ENCODE results near the gene MAP7D2. TPM values are rescaled to one million over a fixed set of nuclear protein-coding genes. Genes with fewer than 3 reads are reported as not detected.

Gene MAP7D2
- 10.5 and 14.2 TPM in 2 replicates for total RNA-seq (2016; rRNA removed; fragmentation: Illumina TruSeq; extraction: Trizol)
- 1.6 and 1.7 TPM in 2 replicates for total RNA-seq (2016; cell fraction: cytosol; rRNA removed; fragmentation: Illumina TruSeq; extraction: Trizol; ENCODE audit: low read depth)
- 10.8 and 14.2 TPM in 2 replicates for total RNA-seq (2016; cell fraction: insoluble cytoplasmic fraction; rRNA removed; fragmentation: Illumina TruSeq; extraction: Trizol)
- 4.6 and 5.0 TPM in 2 replicates for total RNA-seq (2016; cell fraction: membrane; rRNA removed; fragmentation: Illumina TruSeq; extraction: Trizol)
- 6.9 and 9.9 TPM in 2 replicates for total RNA-seq (2016; cell fraction: nucleus; rRNA removed; fragmentation: Illumina TruSeq; extraction: Trizol)
- 7.2 and 9.6 TPM in 2 replicates for polyA plus RNA-seq (2011; rRNA removed)
- polyA plus RNA-seq (2011; cell fraction: cytosol; rRNA removed), result 5.8 and 5.9 TPM in 2 replicates
- 8.1 and 8.2 TPM in 2 replicates for polyA plus RNA-seq (2011; cell fraction: nucleus; rRNA removed)
- polyA plus RNA-seq (2012), result 7.2 and 8.2 TPM in 2 replicates
- polyA plus RNA-seq (2016; cell fraction: cytosol; fragmentation: Illumina TruSeq; extraction: Trizol; ENCODE audit: low read depth), result 1.3 and 1.5 TPM in 2 replicates
- polyA plus RNA-seq (2016; cell fraction: insoluble cytoplasmic fraction; fragmentation: Illumina TruSeq; extraction: Trizol; ENCODE audit: low read depth), result 15.0 and 15.7 TPM in 2 replicates
- polyA plus RNA-seq (2016; cell fraction: membrane; fragmentation: Illumina TruSeq; extraction: Trizol; ENCODE audit: low read depth), result 3.5 and 4.2 TPM in 2 replicates
- polyA plus RNA-seq (2016; cell fraction: nucleus; fragmentation: Illumina TruSeq; extraction: Trizol; ENCODE audit: insufficient read depth, low read depth), result 17.4 and 18.7 TPM in 2 replicates
- polyA minus RNA-seq (2011; rRNA and poly(A)+ RNA removed; ENCODE audit: low replicate concordance), result 0.07 and 4.4 TPM in 2 replicates
- polyA minus RNA-seq (2011; cell fraction: cytosol; rRNA and poly(A)+ RNA removed), result 5.4 and 6.0 TPM in 2 replicates
- polyA minus RNA-seq (2011; cell fraction: nucleus; rRNA and poly(A)+ RNA removed), result 3.7 and 5.6 TPM in 2 replicates
- percentile 49 among the genes with signal in this experiment for Bru-seq, nascent RNA
- percentile 63 among the genes with signal in this experiment for BruChase-seq, experiment 1, labeled RNA remaining after a 6-hour chase
- percentile 56 among the genes with signal in this experiment for BruChase-seq, experiment 2, labeled RNA remaining after a 2-hour chase
- long read RNA-seq, experiment 1, partial matches to known transcripts, result 4 of 15 reads
- long read RNA-seq, experiment 1, other reads (novel, unspliced or antisense), result 10 of 15 reads
- long read RNA-seq, experiment 2, partial matches to known transcripts, result 9 of 17 reads
- long read RNA-seq, experiment 2, other reads (novel, unspliced or antisense), result 8 of 17 reads

- H4K20me1 ChIP-seq (ENCODE audit: insufficient read depth, low read length), result no peaks in the 10 kb centered on the region
- peaks cover 35% of the 10 kb centered on the region for H3K4me1 ChIP-seq (ENCODE audit: insufficient read depth, low read length)
- peak; percentile 2 for DNase-seq (ENCODE audit: low spot score)
- H3K27ac ChIP-seq (ENCODE audit: extremely low read length, insufficient read depth, low read length), result no peak within 1 kb of the TSS
- H3K4me3 ChIP-seq (replicated peaks in 1 of 3; ENCODE audit: insufficient read depth in 1 of 3, low read depth in 2 of 3, low read length in 3 of 3), result peak within 1 kb of the TSS; percentile 50 to 71 (median 64); a peak in 5 of 6 replicates
- H3K9ac ChIP-seq (ENCODE audit: insufficient read depth, low read depth, low read length), result peak within 1 kb of the TSS; percentile 49
- no peaks in the 10 kb centered on the region for H3K27me3 ChIP-seq (ENCODE audit: control insufficient read depth in 1 of 2, insufficient read depth in 2 of 2, low read length in 2 of 2)
- H3K4me2 ChIP-seq (ENCODE audit: low read depth, low read length), result peak within 1 kb of the TSS; percentile 84
- H2AFZ ChIP-seq (ENCODE audit: low read length), result no peak within 1 kb of the TSS
- no peaks in the 10 kb centered on the region for H3K9me3 ChIP-seq (ENCODE audit: low read length)
- peak; percentile 78 for ATAC-seq
- no CpG with 5 or more reads among the region's 91 CpGs for WGBS (ENCODE audit: low lambda C conversion rate)
- no peak for FAIRE-seq
- H3K79me2 ChIP-seq (ENCODE audit: insufficient read depth, low read length), result peaks cover 5% of the 10 kb centered on the region
- ChIA-PET CTCF (ENCODE audit: low intra/inter-chr PET ratio, low total read pairs) (no interaction called here), POLR2A (no interaction called here)
- BruUV-seq (replicated peaks), result no TSS peak
- in situ Hi-C loops (cut with HindIII; ENCODE audit: extremely low pct_ligation_motif_present, low pct_unique_long_range_greater_than_20kb) (no loop called here), intact Hi-C loops (cut with micrococcal nuclease; ENCODE audit: unreplicated experiment) (no loop called here)
- H3K36me3 ChIP-seq (replicated peaks in 1 of 2; ENCODE audit: control insufficient read depth in 1 of 2, insufficient read depth in 2 of 2, low read length in 2 of 2), result no peaks in the 10 kb centered on the region
- TF ChIP-seq MAX (IDR thresholded peaks at IDR 0.05), result peak; percentile 81
- no peak for TF ChIP-seq BRF2 (CRISPR knock-in tag; IDR thresholded peaks at IDR 0.05)
- no peak for TF ChIP-seq MBNL3 (CRISPR knock-in tag; conservative IDR thresholded peaks at IDR 0.05)
- TF ChIP-seq SP2 (CRISPR knock-in tag; IDR thresholded peaks at IDR 0.05), result no peak
- TF ChIP-seq REL (CRISPR knock-in tag; conservative IDR thresholded peaks at IDR 0.05), result no peak
- TF ChIP-seq PHF8 (CRISPR knock-in tag; IDR thresholded peaks at IDR 0.05), result no peak; the same call in none of the 2 replicates
- 0 out of 2 replicates have a peak, but pooled peaks have one; percentile 2 for TF ChIP-seq MTA1 (CRISPR knock-in tag; IDR thresholded peaks at IDR 0.05; ENCODE audit: borderline replicate concordance)
- peak; percentile 75; the same call in 1 of the 2 replicates for TF ChIP-seq ZNF7 (CRISPR knock-in tag; IDR thresholded peaks at IDR 0.05)
- TF ChIP-seq HINFP (CRISPR knock-in tag; IDR thresholded peaks at IDR 0.05; ENCODE audit: low read depth), result no peak
- no peak for TF ChIP-seq ZSCAN12 (CRISPR knock-in tag; IDR thresholded peaks at IDR 0.05)
- TF ChIP-seq NR3C1 (CRISPR knock-in tag; IDR thresholded peaks at IDR 0.05), result no peak
- TF ChIP-seq ZSCAN21 (CRISPR knock-in tag; IDR thresholded peaks at IDR 0.05; ENCODE audit: borderline replicate concordance), result peak; percentile 58; the same call in 1 of the 2 replicates
- no peak for TF ChIP-seq SRY (CRISPR knock-in tag; IDR thresholded peaks at IDR 0.05)
- TF ChIP-seq RELA (CRISPR knock-in tag; IDR thresholded peaks at IDR 0.05), result no peak
Measured at GRCh38 chrX:20116577-20117240, at the start of gene MAP7D2. MAP7D2 (minus strand) TSS chrX:20116907; CDS start chrX:20116879, 28 bp downstream.

Measured in HepG2 (cell line).